Endothelial cell (in vitro differentiated cells): ENCODE measurements around the gene GSK3B. TPM values are rescaled to one million over a fixed set of nuclear protein-coding genes. Genes with fewer than 3 reads are reported as not detected.
A peak's percentile ranks its signal among the peaks of the same experiment; 100 is the strongest.

ENCODE experiments used
- DNase-seq: peaks from one replicate; pipeline ENCODE4 v3.0.0; 2021; ENCODE audit warnings: low spot score
- H3K27ac Mint-ChIP-seq: one replicate; pipeline ENCODE4 v1.8.0; 2021; ENCODE audit warnings: mixed read lengths, inconsistent platforms; ENCODE audit not compliant: unreplicated experiment
- H3K27me3 Mint-ChIP-seq: one replicate; pipeline ENCODE4 v1.8.0; 2021; ENCODE audit warnings: mild to moderate bottlenecking, moderate library complexity, mixed read lengths, inconsistent platforms; ENCODE audit not compliant: unreplicated experiment
- H3K36me3 Mint-ChIP-seq: one replicate; pipeline ENCODE4 v1.8.0; 2021; ENCODE audit warnings: mild to moderate bottlenecking, low read depth, mixed read lengths, inconsistent platforms; ENCODE audit not compliant: unreplicated experiment
- H3K4me1 Mint-ChIP-seq: one replicate; pipeline ENCODE4 v1.8.0; 2021; ENCODE audit warnings: mild to moderate bottlenecking, mixed read lengths, inconsistent platforms; ENCODE audit not compliant: unreplicated experiment
- H3K4me3 Mint-ChIP-seq: one replicate; pipeline ENCODE4 v1.8.0; 2021; ENCODE audit warnings: mild to moderate bottlenecking, mixed read lengths, inconsistent platforms; ENCODE audit not compliant: unreplicated experiment
- H3K9me3 Mint-ChIP-seq: one replicate; pipeline ENCODE4 v1.8.0; 2021; ENCODE audit warnings: mixed read lengths, inconsistent platforms; ENCODE audit not compliant: unreplicated experiment
- total RNA-seq: library from RNA; stranded (reverse); fragmentation: NEBNext Ultra II Directional; extraction: Animal tissue kit (Norgen Biotek cat#: 25700); gene quantifications from one replicate; pipeline ENCODE4 v1.2.1, GENCODE V29; 2021; ENCODE audit not compliant: unreplicated experiment
- TF ChIP-seq, protein P1 (sequence below): fragments of 200-600 bp; sonication (generic); IDR thresholded peaks from one replicate; pipeline ENCODE4 v1.5.0; 2021; ENCODE audit warnings: antibody characterized with exemption; ENCODE audit not compliant: unreplicated experiment

GSK3B gene
- total RNA-seq, 1 donor from 2014 or later: 78.6 TPM

DNA sequence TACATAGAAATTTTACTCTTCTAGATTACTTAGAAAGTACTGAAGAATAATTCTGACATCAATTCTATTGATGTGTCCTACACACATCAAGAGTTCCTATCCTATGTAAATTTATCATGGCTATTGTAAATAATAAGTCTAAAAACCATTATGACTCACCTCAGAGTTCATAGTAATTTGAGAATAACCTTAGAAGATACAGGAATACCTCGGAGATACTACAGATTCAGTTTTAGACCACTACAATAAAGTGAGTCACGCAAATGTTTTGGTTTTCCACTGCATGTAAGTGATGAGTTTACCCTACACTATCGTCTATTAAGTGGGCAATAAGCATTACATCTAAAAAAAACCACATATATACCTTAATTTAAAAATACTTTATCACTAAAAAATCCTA lies 237.6 kb downstream of the GSK3B start:
- Mint-ChIP-seq H3K4me1 (no peaks in the 10 kb centered on the region), H3K9me3 (no peaks in the 10 kb centered on the region), H3K36me3 (peaks cover 52% of the 10 kb centered on the region), H3K27ac (no peak overlapping the region), H3K27me3 (no peaks in the 10 kb centered on the region), H3K4me3 (peak overlapping the region; percentile 5)
- no peak for DNase-seq
- TF ChIP-seq, protein P1, sequence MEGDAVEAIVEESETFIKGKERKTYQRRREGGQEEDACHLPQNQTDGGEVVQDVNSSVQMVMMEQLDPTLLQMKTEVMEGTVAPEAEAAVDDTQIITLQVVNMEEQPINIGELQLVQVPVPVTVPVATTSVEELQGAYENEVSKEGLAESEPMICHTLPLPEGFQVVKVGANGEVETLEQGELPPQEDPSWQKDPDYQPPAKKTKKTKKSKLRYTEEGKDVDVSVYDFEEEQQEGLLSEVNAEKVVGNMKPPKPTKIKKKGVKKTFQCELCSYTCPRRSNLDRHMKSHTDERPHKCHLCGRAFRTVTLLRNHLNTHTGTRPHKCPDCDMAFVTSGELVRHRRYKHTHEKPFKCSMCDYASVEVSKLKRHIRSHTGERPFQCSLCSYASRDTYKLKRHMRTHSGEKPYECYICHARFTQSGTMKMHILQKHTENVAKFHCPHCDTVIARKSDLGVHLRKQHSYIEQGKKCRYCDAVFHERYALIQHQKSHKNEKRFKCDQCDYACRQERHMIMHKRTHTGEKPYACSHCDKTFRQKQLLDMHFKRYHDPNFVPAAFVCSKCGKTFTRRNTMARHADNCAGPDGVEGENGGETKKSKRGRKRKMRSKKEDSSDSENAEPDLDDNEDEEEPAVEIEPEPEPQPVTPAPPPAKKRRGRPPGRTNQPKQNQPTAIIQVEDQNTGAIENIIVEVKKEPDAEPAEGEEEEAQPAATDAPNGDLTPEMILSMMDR: no peak

DNA sequence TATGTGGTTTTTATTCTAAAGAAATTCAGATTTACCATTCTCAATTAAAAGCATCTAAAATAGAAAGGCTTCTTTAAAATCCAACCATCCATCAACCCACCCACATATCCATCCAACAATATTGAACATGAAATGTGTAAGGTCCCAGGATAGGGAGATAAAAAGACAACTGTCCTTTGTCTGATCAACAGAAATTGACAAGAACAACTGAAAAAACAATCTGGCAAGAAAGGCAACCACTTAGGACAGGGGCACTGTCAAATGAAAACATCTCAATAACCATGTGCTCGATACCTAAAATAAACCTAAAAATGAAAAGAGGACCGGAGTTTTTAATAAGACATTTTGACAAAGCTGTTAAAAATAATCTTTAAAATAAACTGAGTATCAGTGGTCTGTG lies 245.1 kb downstream of the GSK3B start:
- H3K4me1 Mint-ChIP-seq: peaks cover 2% of the 10 kb centered on the region
- peaks cover 4% of the 10 kb centered on the region for H3K27me3 Mint-ChIP-seq
- DNase-seq: no peak
- no peak overlapping the region for H3K4me3 Mint-ChIP-seq
- TF ChIP-seq, protein P1: no peak
- H3K27ac Mint-ChIP-seq: no peak overlapping the region
- no peaks in the 10 kb centered on the region for H3K9me3 Mint-ChIP-seq
- H3K36me3 Mint-ChIP-seq: peaks cover 27% of the 10 kb centered on the region

DNA sequence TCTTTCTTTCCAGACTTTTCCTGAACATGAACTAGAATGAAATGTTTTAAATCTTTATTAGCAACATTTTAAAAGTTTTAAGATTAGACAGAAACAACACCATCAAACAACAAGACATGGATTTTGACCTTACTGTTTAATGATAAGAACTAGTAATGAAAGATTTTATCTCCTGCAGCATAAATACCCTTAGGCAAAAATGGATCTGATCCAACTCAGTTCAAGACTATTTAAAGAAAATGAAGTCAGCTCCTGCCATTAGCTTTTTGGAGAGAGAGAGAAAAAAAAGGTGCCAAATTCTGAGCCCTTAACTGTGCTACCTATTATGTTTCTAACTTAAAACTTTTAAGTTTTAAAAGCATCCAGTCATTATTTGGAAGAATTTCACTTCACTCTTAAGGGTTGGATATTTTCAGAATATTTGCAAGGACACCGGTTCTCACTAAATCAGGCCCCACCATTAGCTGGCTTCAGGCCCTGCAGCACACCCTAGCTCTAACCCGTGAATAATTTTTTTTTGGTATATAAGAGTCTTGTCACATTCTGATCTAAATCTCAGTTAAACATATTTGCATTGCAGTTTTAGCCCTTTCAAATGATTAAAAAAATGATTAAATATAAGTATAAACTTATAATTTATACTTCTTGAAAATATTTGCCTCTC lies 252.3 kb downstream of the GSK3B start:
- TF ChIP-seq, protein P1: no peak
- no peak overlapping the region for H3K4me3 Mint-ChIP-seq
- DNase-seq: no peak
- no peaks in the 10 kb centered on the region for H3K9me3 Mint-ChIP-seq
- no peaks in the 10 kb centered on the region for H3K4me1 Mint-ChIP-seq
- peaks cover 27% of the 10 kb centered on the region for H3K36me3 Mint-ChIP-seq
- no peak overlapping the region for H3K27ac Mint-ChIP-seq
- peaks cover 6% of the 10 kb centered on the region for H3K27me3 Mint-ChIP-seq

DNA sequence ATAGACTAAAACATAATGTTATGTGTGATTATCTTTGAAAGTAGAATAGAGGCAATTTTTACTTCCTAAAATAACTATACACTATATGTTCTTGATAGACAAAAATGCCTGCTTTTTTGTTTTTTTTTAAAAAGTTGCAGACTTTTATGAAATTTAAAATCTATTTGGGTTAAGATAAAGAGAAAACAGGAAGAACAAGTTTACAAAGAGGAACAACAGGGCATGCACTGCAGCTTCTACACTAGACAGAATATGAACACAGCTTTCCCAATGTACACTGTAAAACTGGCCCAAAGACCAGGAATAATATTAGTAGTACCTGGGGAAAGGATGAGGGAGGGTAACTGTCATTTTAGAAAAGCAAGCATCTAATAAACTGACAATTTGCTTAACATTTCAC lies 258.7 kb downstream of the GSK3B start:
- H3K36me3 Mint-ChIP-seq: no peaks in the 10 kb centered on the region
- H3K4me3 Mint-ChIP-seq: no peak overlapping the region
- TF ChIP-seq, protein P1: no peak
- H3K4me1 Mint-ChIP-seq: peaks cover 18% of the 10 kb centered on the region
- H3K27me3 Mint-ChIP-seq: no peaks in the 10 kb centered on the region
- no peak for DNase-seq
- H3K27ac Mint-ChIP-seq: no peak overlapping the region
- H3K9me3 Mint-ChIP-seq: no peaks in the 10 kb centered on the region

DNA sequence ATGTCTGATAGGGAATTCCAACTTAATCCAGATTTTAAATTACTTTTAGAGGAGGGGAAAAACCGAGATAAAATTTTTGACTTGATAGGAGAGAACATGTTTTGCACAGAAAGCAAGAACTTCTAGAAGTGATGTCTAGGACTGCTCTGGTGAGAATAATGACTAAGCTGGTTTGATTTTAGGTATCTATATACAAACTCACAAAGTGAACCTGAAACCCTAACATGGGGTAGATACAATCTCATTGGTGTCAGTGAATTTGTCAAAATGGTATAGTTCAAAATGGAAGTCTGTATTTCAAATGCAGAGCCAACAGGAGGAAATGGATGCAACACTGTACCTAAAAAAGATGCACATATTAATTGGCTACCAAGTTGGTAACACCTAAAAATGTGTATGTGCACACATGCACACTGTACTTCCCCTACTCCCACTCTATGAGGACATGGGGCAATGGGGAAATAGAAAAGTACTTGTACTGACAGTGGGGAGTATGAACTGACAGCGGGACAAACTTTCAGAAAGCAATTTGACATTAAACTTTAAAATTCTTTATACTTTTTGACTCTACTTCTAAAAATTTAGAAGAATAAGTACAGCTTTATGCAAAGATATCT lies 259.4 kb downstream of the GSK3B start:
- H3K27ac Mint-ChIP-seq: no peak overlapping the region
- no peaks in the 10 kb centered on the region for H3K36me3 Mint-ChIP-seq
- H3K4me1 Mint-ChIP-seq: peaks cover 18% of the 10 kb centered on the region
- TF ChIP-seq, protein P1: no peak
- DNase-seq: no peak
- H3K9me3 Mint-ChIP-seq: no peaks in the 10 kb centered on the region
- H3K27me3 Mint-ChIP-seq: no peaks in the 10 kb centered on the region
- no peak overlapping the region for H3K4me3 Mint-ChIP-seq
